Stimulated activated CD4-positive, alpha-beta T cell treated with anti-CD3 and anti-CD28 coated beads, TNF-alpha, amount 100 ng/mL, for 48 hours (primary cell): ENCODE results near the gene OPALIN.
"Not testable (repeated sequence)": the region's sequence is repeated elsewhere in the genome, so short reads cannot be mapped to it uniquely, and the experiment has no call there.

Experiments used
- DNase-seq, 3 donors: peaks; one replicate each; pipeline ENCODE4 v3.0.0-alpha.2; 2020; ENCODE audit warnings: low read depth in 3 of 3

Gene OPALIN

GRCh38 chr10:96338279-96338925 lies 20.4 kb downstream of the OPALIN start:
- no peak for DNase-seq

- no peak for DNase-seq
These were observed 21.7 kb downstream of the OPALIN start for GRCh38 chr10:96337106-96337505.

GRCh38 chr10:96334616-96335526 lies 23.9 kb downstream of the OPALIN start:
- no peak for DNase-seq

GRCh38 chr10:96333101-96333500 lies 25.7 kb downstream of the OPALIN start:
- DNase-seq: no peak

GRCh38 chr10:96327462-96327861 lies 31.3 kb downstream of the OPALIN start:
- no peak for DNase-seq

- DNase-seq: no peak
These were observed 33.0 kb downstream of the OPALIN start for GRCh38 chr10:96325719-96326373.

GRCh38 chr10:96324447-96324846 lies 34.4 kb downstream of the OPALIN start:
- DNase-seq: no peak

- no peak for DNase-seq
These were observed 36.5 kb downstream of the OPALIN start for GRCh38 chr10:96322275-96322674.

GRCh38 chr10:96321822-96322221 lies 37.0 kb downstream of the OPALIN start:
- DNase-seq: no peak

GRCh38 chr10:96319754-96320474 lies 38.9 kb downstream of the OPALIN start:
- no peak for DNase-seq

- DNase-seq: no peak
These were observed 41.6 kb downstream of the OPALIN start for GRCh38 chr10:96317067-96317833.

GRCh38 chr10:96313344-96313743 lies 45.5 kb downstream of the OPALIN start:
- DNase-seq: no peak

- no peak for DNase-seq
These were observed 47.6 kb downstream of the OPALIN start for GRCh38 chr10:96311180-96311715.

GRCh38 chr10:96310321-96310669 lies 48.5 kb downstream of the OPALIN start:
- no peak for DNase-seq

- no peak for DNase-seq
These were observed 49.0 kb downstream of the OPALIN start for GRCh38 chr10:96309628-96310320.

- not testable (repeated sequence) for DNase-seq
These were observed 49.9 kb downstream of the OPALIN start for GRCh38 chr10:96308854-96309253.

- no peak for DNase-seq
These were observed 52.3 kb downstream of the OPALIN start for GRCh38 chr10:96306516-96306915.

- no peak for DNase-seq
These were observed 53.8 kb downstream of the OPALIN start for GRCh38 chr10:96305019-96305418.

- DNase-seq: no peak
These were observed 54.6 kb downstream of the OPALIN start, which contains the start of gene DNTT for GRCh38 chr10:96304230-96304629. DNTT (plus strand) TSS chr10:96304434; CDS start chr10:96304498, 64 bp downstream.

- DNase-seq: no peak
These were observed 57.2 kb downstream of the OPALIN start for GRCh38 chr10:96301616-96302015.
